ENCODE data around the gene C22orf15. TPM values are rescaled to one million over a fixed set of nuclear protein-coding genes. Genes with fewer than 3 reads are reported as not detected.

C22orf15 gene
- total and polyA plus RNA-seq, 3 donors from 2014 or later = 0.68 to 8.8 (median 2.4) TPM

- H3K27ac ChIP-seq = no peak overlapping the region
- H3K4me3 ChIP-seq = no peak overlapping the region
- H3K9me3 ChIP-seq = no peaks in the 10 kb centered on the region
- no peaks in the 10 kb centered on the region for H3K27me3 ChIP-seq
- no peak for DNase-seq
- no peaks in the 10 kb centered on the region for H3K36me3 ChIP-seq (ENCODE audit: low read depth, missing control alignments)
- H3K4me1 ChIP-seq = peaks cover 7% of the 10 kb centered on the region
- WGBS, 2 donors = 76 to 88% methylated on average over 4 to 9 of the region's 9 CpGs
- intact Hi-C loops (cut with DNase I; ENCODE audit: low total_unique reads) = loop anchor here (5.0 kb wide), 1 partner anchor 82 kb away; no protein-coding TSS in a partner anchor
- TF ChIP-seq, protein P1, sequence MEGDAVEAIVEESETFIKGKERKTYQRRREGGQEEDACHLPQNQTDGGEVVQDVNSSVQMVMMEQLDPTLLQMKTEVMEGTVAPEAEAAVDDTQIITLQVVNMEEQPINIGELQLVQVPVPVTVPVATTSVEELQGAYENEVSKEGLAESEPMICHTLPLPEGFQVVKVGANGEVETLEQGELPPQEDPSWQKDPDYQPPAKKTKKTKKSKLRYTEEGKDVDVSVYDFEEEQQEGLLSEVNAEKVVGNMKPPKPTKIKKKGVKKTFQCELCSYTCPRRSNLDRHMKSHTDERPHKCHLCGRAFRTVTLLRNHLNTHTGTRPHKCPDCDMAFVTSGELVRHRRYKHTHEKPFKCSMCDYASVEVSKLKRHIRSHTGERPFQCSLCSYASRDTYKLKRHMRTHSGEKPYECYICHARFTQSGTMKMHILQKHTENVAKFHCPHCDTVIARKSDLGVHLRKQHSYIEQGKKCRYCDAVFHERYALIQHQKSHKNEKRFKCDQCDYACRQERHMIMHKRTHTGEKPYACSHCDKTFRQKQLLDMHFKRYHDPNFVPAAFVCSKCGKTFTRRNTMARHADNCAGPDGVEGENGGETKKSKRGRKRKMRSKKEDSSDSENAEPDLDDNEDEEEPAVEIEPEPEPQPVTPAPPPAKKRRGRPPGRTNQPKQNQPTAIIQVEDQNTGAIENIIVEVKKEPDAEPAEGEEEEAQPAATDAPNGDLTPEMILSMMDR (IDR thresholded peaks at IDR 0.05) = no peak
- no peak for TF ChIP-seq POLR2A (IDR thresholded peaks at IDR 0.05)
Measured at GRCh38 chr22:23764899-23765881, 2.4 kb downstream of the C22orf15 start.

GRCh38 chr22:23767303-23767672 is 4.5 kb downstream of the C22orf15 start:
- Histone ChIP-seq H3K27ac (peak overlapping the region; percentile 52 to 76), H3K27me3 (no peaks in the 10 kb centered on the region), H3K36me3 (ENCODE audit: low read depth, missing control alignments) (no peaks in the 10 kb centered on the region), H3K4me1 (peaks cover 10% of the 10 kb centered on the region), H3K9me3 (no peaks in the 10 kb centered on the region), H3K4me3 (peak overlapping the region; percentile 59 to 69)
- TF ChIP-seq, protein P1 (IDR thresholded peaks at IDR 0.05) = no peak
- no peak for TF ChIP-seq POLR2A (IDR thresholded peaks at IDR 0.05)
- WGBS, 2 donors = 10% methylated on average over 17 of the region's 27 CpGs; no CpG with 5 or more reads in 1 of the 2 donors
- intact Hi-C loops (cut with DNase I; ENCODE audit: low total_unique reads) = loop anchor here (5.0 kb wide), 1 partner anchor 80 kb away; no protein-coding TSS in a partner anchor
- no peak for DNase-seq

GRCh38 chr22:23767673-23768548 is 5.1 kb downstream of the C22orf15 start, which contains the start of gene CHCHD10:
TSS of gene CHCHD10 (minus strand) at chr22:23767972. CDS start at chr22:23767874, 98 bp downstream.
- no peaks in the 10 kb centered on the region for H3K36me3 ChIP-seq (ENCODE audit: low read depth, missing control alignments)
- H3K27ac ChIP-seq = peak within 1 kb of the TSS; percentile 52 to 76
- H3K4me3 ChIP-seq = peak within 1 kb of the TSS; percentile 59 to 69
- H3K27me3 ChIP-seq = no peaks in the 10 kb centered on the region
- DNase-seq = peak; percentile 91
- 0% methylated on average over 5 to 51 of the region's 63 CpGs for whole genome bisulfite sequencing, 2 donors
- intact Hi-C loops (cut with DNase I; ENCODE audit: low total_unique reads) = loop anchor here (5.0 kb wide), 1 partner anchor 79 kb away; no protein-coding TSS in a partner anchor
- TF ChIP-seq POLR2A (IDR thresholded peaks at IDR 0.05) = no peak
- TF ChIP-seq, protein P1 (IDR thresholded peaks at IDR 0.05) = peak; percentile 74 to 80 (median 79)
- H3K4me1 ChIP-seq = peaks cover 13% of the 10 kb centered on the region
- no peaks in the 10 kb centered on the region for H3K9me3 ChIP-seq

DNA sequence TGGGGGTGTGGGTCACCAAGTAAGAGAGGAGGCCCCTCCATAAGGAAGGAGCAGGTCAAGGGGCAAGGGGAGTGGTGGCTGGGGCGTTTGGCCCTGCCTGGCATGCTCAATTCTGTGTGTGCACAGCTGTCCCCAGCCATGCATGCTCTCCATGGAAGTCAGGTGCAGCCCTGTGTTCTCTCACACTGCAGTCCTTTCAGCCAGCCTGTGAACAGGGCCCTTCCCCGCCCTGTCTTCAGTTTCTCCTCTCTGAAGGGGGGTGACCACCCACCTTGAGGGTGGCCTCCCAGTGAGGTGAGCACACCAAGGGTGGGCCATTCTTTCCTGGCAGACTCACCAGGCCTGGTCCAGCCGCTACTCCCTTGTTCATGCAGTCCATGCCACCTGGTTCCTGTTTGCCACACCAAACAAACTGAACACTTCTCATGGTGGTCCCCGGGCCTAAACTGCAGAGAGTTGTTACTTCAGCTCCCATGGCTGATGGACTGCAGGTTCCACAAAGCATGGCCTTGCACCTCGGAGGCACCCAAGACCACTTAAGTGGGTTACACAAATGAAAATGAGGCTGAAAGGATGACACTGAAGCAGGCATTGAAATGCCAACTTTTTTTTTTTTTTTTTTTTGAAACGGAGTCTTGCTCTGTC is 6.7 kb downstream of the C22orf15 start:
- no peak for DNase-seq
- no peak for TF ChIP-seq POLR2A (IDR thresholded peaks at IDR 0.05)
- TF ChIP-seq, protein P1 (IDR thresholded peaks at IDR 0.05) = no peak
- WGBS, 2 donors = 85 to 93% methylated on average over 6 of the region's 6 CpGs
- intact Hi-C loops (cut with DNase I; ENCODE audit: low total_unique reads) = loop anchor here (5.0 kb wide), 1 partner anchor 78 kb away; no protein-coding TSS in a partner anchor
- Histone ChIP-seq H3K27me3 (no peaks in the 10 kb centered on the region), H3K4me3 (no peak overlapping the region), H3K27ac (no peak overlapping the region), H3K9me3 (no peaks in the 10 kb centered on the region), H3K4me1 (peaks cover 13% of the 10 kb centered on the region), H3K36me3 (ENCODE audit: low read depth, missing control alignments) (no peaks in the 10 kb centered on the region)

All from testis (tissue), 3 donors.